H9 (cell line): ENCODE data around the gene NPHP4. TPM values are rescaled to one million over a fixed set of nuclear protein-coding genes. Genes with fewer than 3 reads are reported as not detected.

Experiments
- DNase-seq: peaks from one replicate; pipeline ENCODE4 v3.0.0-alpha.2; 2017
- H2AFZ ChIP-seq: one replicate; pipeline ENCODE4 v1.6.1; 2013; ENCODE audit warnings: mild to moderate bottlenecking, low read length, control low read depth, moderate library complexity
- H2AK5ac ChIP-seq: 2 replicates; pipeline ENCODE4 v1.6.1; 2013; ENCODE audit warnings: low read length, control low read depth, mixed read lengths; ENCODE audit not compliant: insufficient read length
- H2BK120ac ChIP-seq: one replicate; pipeline ENCODE4 v1.6.1; 2013; ENCODE audit warnings: low read depth, mild to moderate bottlenecking, low read length, control low read depth, inconsistent platforms; ENCODE audit not compliant: poor library complexity, severe bottlenecking
- H2BK12ac ChIP-seq: 2 replicates; pipeline ENCODE4 v1.6.1; 2013; ENCODE audit warnings: low read length, control low read depth, mixed read lengths, low read depth; ENCODE audit not compliant: insufficient read length
- H2BK15ac ChIP-seq: 2 replicates; pipeline ENCODE4 v1.6.1; 2013; ENCODE audit warnings: low read depth, low read length, control low read depth
- H2BK20ac ChIP-seq: one replicate; pipeline ENCODE4 v1.6.1; 2013; ENCODE audit warnings: low read depth, mild to moderate bottlenecking, low read length, control low read depth, inconsistent platforms; ENCODE audit not compliant: poor library complexity, severe bottlenecking
- H2BK5ac ChIP-seq: 2 replicates; pipeline ENCODE4 v1.6.1; 2013; ENCODE audit warnings: low read length, control low read depth, mixed read lengths; ENCODE audit not compliant: insufficient read length
- H3K14ac ChIP-seq: 2 replicates; pipeline ENCODE4 v1.6.1; 2013; ENCODE audit warnings: low read length, control low read depth; ENCODE audit not compliant: insufficient read depth
- H3K18ac ChIP-seq: 2 replicates; pipeline ENCODE4 v1.6.1; 2013; ENCODE audit warnings: low read depth, mild to moderate bottlenecking, mixed read lengths, low read length, control low read depth; ENCODE audit not compliant: insufficient read length
- H3K23ac ChIP-seq: 2 replicates; pipeline ENCODE4 v1.6.1; 2013; ENCODE audit warnings: low read length, control low read depth, mixed read lengths, low read depth; ENCODE audit not compliant: insufficient read length
- H3K23me2 ChIP-seq: 2 replicates; pipeline ENCODE4 v1.6.1; 2013; ENCODE audit warnings: low read depth, mild to moderate bottlenecking, mixed read lengths, low read length, control low read depth; ENCODE audit not compliant: insufficient read length, poor library complexity, severe bottlenecking
- H3K27ac ChIP-seq: 2 replicates; pipeline ENCODE4 v1.5.1; 2013; ENCODE audit warnings: low read length, control low read depth, mixed read lengths, low read depth; ENCODE audit not compliant: insufficient read length
- H3K27me3 ChIP-seq: 2 replicates; pipeline ENCODE4 v1.6.1; 2013; ENCODE audit warnings: low read length, control low read depth, inconsistent platforms; ENCODE audit not compliant: insufficient read depth
- H3K4ac ChIP-seq: 2 replicates; pipeline ENCODE4 v1.6.1; 2013; ENCODE audit warnings: low read depth, mild to moderate bottlenecking, control low read depth, inconsistent platforms, low read length, moderate library complexity
- H3K4me1 ChIP-seq: 2 replicates; pipeline ENCODE4 v1.6.1; 2013; ENCODE audit warnings: low read length, control low read depth, inconsistent platforms; ENCODE audit not compliant: insufficient read depth
- H3K4me2 ChIP-seq: 2 replicates; pipeline ENCODE4 v1.6.1; 2013; ENCODE audit warnings: low read length, control low read depth, mixed read lengths; ENCODE audit not compliant: insufficient read length, insufficient read depth
- H3K56ac ChIP-seq: 2 replicates; pipeline ENCODE4 v1.6.1; 2013; ENCODE audit warnings: low read depth, mild to moderate bottlenecking, mixed read lengths, low read length, control low read depth; ENCODE audit not compliant: insufficient read length
- H3K79me1 ChIP-seq: 2 replicates; pipeline ENCODE4 v1.6.1; 2013; ENCODE audit warnings: low read depth, mild to moderate bottlenecking, moderate library complexity, low read length, control low read depth, inconsistent platforms; ENCODE audit not compliant: insufficient read depth, poor library complexity, severe bottlenecking
- H3K79me2 ChIP-seq: 2 replicates; pipeline ENCODE4 v1.6.1; 2013; ENCODE audit warnings: low read length, control low read depth, inconsistent platforms; ENCODE audit not compliant: insufficient read depth
- H3K9ac ChIP-seq: 2 replicates; pipeline ENCODE4 v1.6.1; 2013; ENCODE audit warnings: low read length, control low read depth, mixed read lengths; ENCODE audit not compliant: insufficient read length; ENCODE audit errors: extremely low read depth
- H3K9me3 ChIP-seq: one replicate; pipeline ENCODE4 v1.6.1; 2013; ENCODE audit warnings: low read depth, low read length, inconsistent platforms; ENCODE audit not compliant: control insufficient read depth
- H3T11ph ChIP-seq: one replicate; pipeline ENCODE4 v1.6.1; 2013; ENCODE audit warnings: mild to moderate bottlenecking, low read length, control low read depth, inconsistent platforms
- H4K20me1 ChIP-seq: one replicate; pipeline ENCODE4 v1.6.1; 2013; ENCODE audit not compliant: control insufficient read depth, insufficient read length, insufficient read depth
- H4K5ac ChIP-seq: 2 replicates; pipeline ENCODE4 v1.6.1; 2013; ENCODE audit warnings: low read depth, mild to moderate bottlenecking, mixed read lengths, low read length, control low read depth; ENCODE audit not compliant: insufficient read length
- H4K8ac ChIP-seq: replicated peaks from 2 replicates; pipeline ENCODE4 v1.6.1; 2013; ENCODE audit warnings: low read length, control low read depth, mixed read lengths, low read depth; ENCODE audit not compliant: insufficient read length
- H4K91ac ChIP-seq: 2 replicates; pipeline ENCODE4 v1.6.1; 2013; ENCODE audit warnings: low read depth, mild to moderate bottlenecking, moderate library complexity, mixed read lengths, low read length, control low read depth; ENCODE audit not compliant: insufficient read length
- H3K27ac Mint-ChIP-seq, 3 experiments: 2 replicates in 2 of 3; 3 replicates in 1 of 3; pipeline ENCODE4 v1.8.0; 2020 to 2021; ENCODE audit warnings: mixed read lengths in 3 of 3, mild to moderate bottlenecking in 1 of 3, moderate library complexity in 1 of 3
- H3K27me3 Mint-ChIP-seq: 2 replicates; pipeline ENCODE4 v1.8.0; 2021; ENCODE audit warnings: low read depth, mild to moderate bottlenecking, moderate library complexity, mixed read lengths
- H3K36me3 Mint-ChIP-seq, 3 experiments: 2 replicates in 2 of 3; 3 replicates in 1 of 3; pipeline ENCODE4 v1.8.0; 2020 to 2021; ENCODE audit warnings: low read depth in 3 of 3, mixed read lengths in 3 of 3; ENCODE audit not compliant: insufficient read depth in 1 of 3
- H3K4me1 Mint-ChIP-seq, 2 experiments: 2 replicates each; pipeline ENCODE4 v1.8.0; 2020; ENCODE audit warnings: mixed read lengths in 2 of 2
- H3K4me3 Mint-ChIP-seq, 2 experiments: 2 replicates in 1 of 2; 3 replicates in 1 of 2; pipeline ENCODE4 v1.8.0; 2020 to 2021; ENCODE audit warnings: mild to moderate bottlenecking in 2 of 2, mixed read lengths in 2 of 2, moderate library complexity in 1 of 2
- H3K9me3 Mint-ChIP-seq, 2 experiments: 2 replicates in 1 of 2; 3 replicates in 1 of 2; pipeline ENCODE4 v1.8.0; 2020; ENCODE audit warnings: mild to moderate bottlenecking in 2 of 2, mixed read lengths in 2 of 2, moderate library complexity in 1 of 2
- WGBS: extraction: QIAGEN DNeasy Blood & Tissue Kit; methylation state at CpG from one replicate; pipeline ENCODE4 v1.1.7; 2013; ENCODE audit warnings: missing lambda C conversion rate, low lambda C conversion rate, mixed read lengths; ENCODE audit not compliant: insufficient read length; ENCODE audit errors: extremely low coverage; 5-methylcytosine and 5-hydroxymethylcytosine counted together
- total RNA-seq: library from RNA; stranded (reverse); gene quantifications from 2 replicates; pipeline ENCODE4 v1.2.1, GENCODE V29; 2021
- TF ChIP-seq, protein P1 (sequence below): fragments of 200-600 bp; sonication (generic); conservative IDR thresholded peaks from 3 replicates; pipeline ENCODE4 v1.8.0; 2021; ENCODE audit warnings: antibody characterized with exemption, mild to moderate bottlenecking

Gene NPHP4
- total RNA-seq, 1 experiment from 2014 or later, result 17.6 TPM

- Histone ChIP-seq H3K14ac (no peak overlapping the region; the same call in 1 of the 2 replicates), H3K56ac (no peak overlapping the region), H3K4me1 (no peaks in the 10 kb centered on the region), H3K4me2 (no peak overlapping the region), H3K27me3 (no peaks in the 10 kb centered on the region), H3K18ac (no peak overlapping the region), H3K9ac (no peak overlapping the region), H4K91ac (no peak overlapping the region), H3K79me2 (no peaks in the 10 kb centered on the region), H2BK12ac (no peak overlapping the region), H3K23ac (no peak overlapping the region), H2AFZ (no peak overlapping the region), H2BK20ac (no peak overlapping the region), H4K8ac (no peak overlapping the region), H3K23me2 (no peaks in the 10 kb centered on the region), H3K4ac (no peak overlapping the region), H3K27ac (no peak overlapping the region), H3K9me3 (no peaks in the 10 kb centered on the region), H2BK120ac (no peak overlapping the region), H4K20me1 (no peaks in the 10 kb centered on the region), H2BK15ac (no peak overlapping the region), H2BK5ac (no peak overlapping the region), H3K79me1 (no peaks in the 10 kb centered on the region), H3T11ph (no peak overlapping the region), H4K5ac (no peak overlapping the region), H2AK5ac (no peak overlapping the region)
- TF ChIP-seq, protein P1, sequence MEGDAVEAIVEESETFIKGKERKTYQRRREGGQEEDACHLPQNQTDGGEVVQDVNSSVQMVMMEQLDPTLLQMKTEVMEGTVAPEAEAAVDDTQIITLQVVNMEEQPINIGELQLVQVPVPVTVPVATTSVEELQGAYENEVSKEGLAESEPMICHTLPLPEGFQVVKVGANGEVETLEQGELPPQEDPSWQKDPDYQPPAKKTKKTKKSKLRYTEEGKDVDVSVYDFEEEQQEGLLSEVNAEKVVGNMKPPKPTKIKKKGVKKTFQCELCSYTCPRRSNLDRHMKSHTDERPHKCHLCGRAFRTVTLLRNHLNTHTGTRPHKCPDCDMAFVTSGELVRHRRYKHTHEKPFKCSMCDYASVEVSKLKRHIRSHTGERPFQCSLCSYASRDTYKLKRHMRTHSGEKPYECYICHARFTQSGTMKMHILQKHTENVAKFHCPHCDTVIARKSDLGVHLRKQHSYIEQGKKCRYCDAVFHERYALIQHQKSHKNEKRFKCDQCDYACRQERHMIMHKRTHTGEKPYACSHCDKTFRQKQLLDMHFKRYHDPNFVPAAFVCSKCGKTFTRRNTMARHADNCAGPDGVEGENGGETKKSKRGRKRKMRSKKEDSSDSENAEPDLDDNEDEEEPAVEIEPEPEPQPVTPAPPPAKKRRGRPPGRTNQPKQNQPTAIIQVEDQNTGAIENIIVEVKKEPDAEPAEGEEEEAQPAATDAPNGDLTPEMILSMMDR, result no peak
- peaks cover 21 to 34% of the 10 kb centered on the region in 2 experiments for H3K4me1 Mint-ChIP-seq
- no CpG with 5 or more reads among the region's 6 CpGs for WGBS
- H3K27me3 Mint-ChIP-seq, result peaks cover 6% of the 10 kb centered on the region
- H3K4me3 Mint-ChIP-seq, result no peak overlapping the region
- no peaks in the 10 kb centered on the region for H3K36me3 Mint-ChIP-seq
- no peak for DNase-seq
- no peaks in the 10 kb centered on the region; a peak in 1 of 5 replicates for H3K9me3 Mint-ChIP-seq
- H3K27ac Mint-ChIP-seq, result peak overlapping the region in 2 of 3 experiments; percentile 44 to 61; a peak in 3 of 7 replicates
Observed at GRCh38 chr1:5839161-5839880, 152.9 kb downstream of the NPHP4 start.
